H9 (cell line): Measurements from ENCODE around the gene ARHGEF12. TPM values are rescaled to one million over a fixed set of nuclear protein-coding genes. Genes with fewer than 3 reads are reported as not detected.
A peak's percentile ranks its signal among the peaks of the same experiment; 100 is the strongest.

Experiments used
- DNase-seq: peaks from one replicate; pipeline ENCODE4 v3.0.0-alpha.2; 2017
- H2AFZ ChIP-seq: one replicate; pipeline ENCODE4 v1.6.1; 2013; ENCODE audit warnings: mild to moderate bottlenecking, low read length, control low read depth, moderate library complexity
- H2AK5ac ChIP-seq: 2 replicates; pipeline ENCODE4 v1.6.1; 2013; ENCODE audit warnings: low read length, control low read depth, mixed read lengths; ENCODE audit not compliant: insufficient read length
- H2BK120ac ChIP-seq: one replicate; pipeline ENCODE4 v1.6.1; 2013; ENCODE audit warnings: low read depth, mild to moderate bottlenecking, low read length, control low read depth, inconsistent platforms; ENCODE audit not compliant: poor library complexity, severe bottlenecking
- H2BK12ac ChIP-seq: 2 replicates; pipeline ENCODE4 v1.6.1; 2013; ENCODE audit warnings: low read length, control low read depth, mixed read lengths, low read depth; ENCODE audit not compliant: insufficient read length
- H2BK15ac ChIP-seq: 2 replicates; pipeline ENCODE4 v1.6.1; 2013; ENCODE audit warnings: low read depth, low read length, control low read depth
- H2BK20ac ChIP-seq: one replicate; pipeline ENCODE4 v1.6.1; 2013; ENCODE audit warnings: low read depth, mild to moderate bottlenecking, low read length, control low read depth, inconsistent platforms; ENCODE audit not compliant: poor library complexity, severe bottlenecking
- H2BK5ac ChIP-seq: 2 replicates; pipeline ENCODE4 v1.6.1; 2013; ENCODE audit warnings: low read length, control low read depth, mixed read lengths; ENCODE audit not compliant: insufficient read length
- H3K14ac ChIP-seq: 2 replicates; pipeline ENCODE4 v1.6.1; 2013; ENCODE audit warnings: low read length, control low read depth; ENCODE audit not compliant: insufficient read depth
- H3K18ac ChIP-seq: 2 replicates; pipeline ENCODE4 v1.6.1; 2013; ENCODE audit warnings: low read depth, mild to moderate bottlenecking, mixed read lengths, low read length, control low read depth; ENCODE audit not compliant: insufficient read length
- H3K23ac ChIP-seq: 2 replicates; pipeline ENCODE4 v1.6.1; 2013; ENCODE audit warnings: low read length, control low read depth, mixed read lengths, low read depth; ENCODE audit not compliant: insufficient read length
- H3K23me2 ChIP-seq: 2 replicates; pipeline ENCODE4 v1.6.1; 2013; ENCODE audit warnings: low read depth, mild to moderate bottlenecking, mixed read lengths, low read length, control low read depth; ENCODE audit not compliant: insufficient read length, poor library complexity, severe bottlenecking
- H3K27ac ChIP-seq: 2 replicates; pipeline ENCODE4 v1.5.1; 2013; ENCODE audit warnings: low read length, control low read depth, mixed read lengths, low read depth; ENCODE audit not compliant: insufficient read length
- H3K27me3 ChIP-seq: 2 replicates; pipeline ENCODE4 v1.6.1; 2013; ENCODE audit warnings: low read length, control low read depth, inconsistent platforms; ENCODE audit not compliant: insufficient read depth
- H3K4ac ChIP-seq: 2 replicates; pipeline ENCODE4 v1.6.1; 2013; ENCODE audit warnings: low read depth, mild to moderate bottlenecking, control low read depth, inconsistent platforms, low read length, moderate library complexity
- H3K4me1 ChIP-seq: 2 replicates; pipeline ENCODE4 v1.6.1; 2013; ENCODE audit warnings: low read length, control low read depth, inconsistent platforms; ENCODE audit not compliant: insufficient read depth
- H3K4me2 ChIP-seq: 2 replicates; pipeline ENCODE4 v1.6.1; 2013; ENCODE audit warnings: low read length, control low read depth, mixed read lengths; ENCODE audit not compliant: insufficient read length, insufficient read depth
- H3K56ac ChIP-seq: 2 replicates; pipeline ENCODE4 v1.6.1; 2013; ENCODE audit warnings: low read depth, mild to moderate bottlenecking, mixed read lengths, low read length, control low read depth; ENCODE audit not compliant: insufficient read length
- H3K79me1 ChIP-seq: 2 replicates; pipeline ENCODE4 v1.6.1; 2013; ENCODE audit warnings: low read depth, mild to moderate bottlenecking, moderate library complexity, low read length, control low read depth, inconsistent platforms; ENCODE audit not compliant: insufficient read depth, poor library complexity, severe bottlenecking
- H3K79me2 ChIP-seq: 2 replicates; pipeline ENCODE4 v1.6.1; 2013; ENCODE audit warnings: low read length, control low read depth, inconsistent platforms; ENCODE audit not compliant: insufficient read depth
- H3K9ac ChIP-seq: 2 replicates; pipeline ENCODE4 v1.6.1; 2013; ENCODE audit warnings: low read length, control low read depth, mixed read lengths; ENCODE audit not compliant: insufficient read length; ENCODE audit errors: extremely low read depth
- H3K9me3 ChIP-seq: one replicate; pipeline ENCODE4 v1.6.1; 2013; ENCODE audit warnings: low read depth, low read length, inconsistent platforms; ENCODE audit not compliant: control insufficient read depth
- H3T11ph ChIP-seq: one replicate; pipeline ENCODE4 v1.6.1; 2013; ENCODE audit warnings: mild to moderate bottlenecking, low read length, control low read depth, inconsistent platforms
- H4K20me1 ChIP-seq: one replicate; pipeline ENCODE4 v1.6.1; 2013; ENCODE audit not compliant: control insufficient read depth, insufficient read length, insufficient read depth
- H4K5ac ChIP-seq: 2 replicates; pipeline ENCODE4 v1.6.1; 2013; ENCODE audit warnings: low read depth, mild to moderate bottlenecking, mixed read lengths, low read length, control low read depth; ENCODE audit not compliant: insufficient read length
- H4K8ac ChIP-seq: replicated peaks from 2 replicates; pipeline ENCODE4 v1.6.1; 2013; ENCODE audit warnings: low read length, control low read depth, mixed read lengths, low read depth; ENCODE audit not compliant: insufficient read length
- H4K91ac ChIP-seq: 2 replicates; pipeline ENCODE4 v1.6.1; 2013; ENCODE audit warnings: low read depth, mild to moderate bottlenecking, moderate library complexity, mixed read lengths, low read length, control low read depth; ENCODE audit not compliant: insufficient read length
- H3K27ac Mint-ChIP-seq, 3 experiments: 2 replicates in 2 of 3; 3 replicates in 1 of 3; pipeline ENCODE4 v1.8.0; 2020 to 2021; ENCODE audit warnings: mixed read lengths in 3 of 3, mild to moderate bottlenecking in 1 of 3, moderate library complexity in 1 of 3
- H3K27me3 Mint-ChIP-seq: 2 replicates; pipeline ENCODE4 v1.8.0; 2021; ENCODE audit warnings: low read depth, mild to moderate bottlenecking, moderate library complexity, mixed read lengths
- H3K36me3 Mint-ChIP-seq, 3 experiments: 2 replicates in 2 of 3; 3 replicates in 1 of 3; pipeline ENCODE4 v1.8.0; 2020 to 2021; ENCODE audit warnings: low read depth in 3 of 3, mixed read lengths in 3 of 3; ENCODE audit not compliant: insufficient read depth in 1 of 3
- H3K4me1 Mint-ChIP-seq, 2 experiments: 2 replicates each; pipeline ENCODE4 v1.8.0; 2020; ENCODE audit warnings: mixed read lengths in 2 of 2
- H3K4me3 Mint-ChIP-seq, 2 experiments: 2 replicates in 1 of 2; 3 replicates in 1 of 2; pipeline ENCODE4 v1.8.0; 2020 to 2021; ENCODE audit warnings: mild to moderate bottlenecking in 2 of 2, mixed read lengths in 2 of 2, moderate library complexity in 1 of 2
- H3K9me3 Mint-ChIP-seq, 2 experiments: 2 replicates in 1 of 2; 3 replicates in 1 of 2; pipeline ENCODE4 v1.8.0; 2020; ENCODE audit warnings: mild to moderate bottlenecking in 2 of 2, mixed read lengths in 2 of 2, moderate library complexity in 1 of 2
- whole genome bisulfite sequencing: extraction: QIAGEN DNeasy Blood & Tissue Kit; methylation state at CpG from one replicate; pipeline ENCODE4 v1.1.7; 2013; ENCODE audit warnings: missing lambda C conversion rate, low lambda C conversion rate, mixed read lengths; ENCODE audit not compliant: insufficient read length; ENCODE audit errors: extremely low coverage; 5-methylcytosine and 5-hydroxymethylcytosine counted together
- total RNA-seq: library from RNA; stranded (reverse); gene quantifications from 2 replicates; pipeline ENCODE4 v1.2.1, GENCODE V29; 2021
- TF ChIP-seq, protein P1 (sequence below): fragments of 200-600 bp; sonication (generic); conservative IDR thresholded peaks from 3 replicates; pipeline ENCODE4 v1.8.0; 2021; ENCODE audit warnings: antibody characterized with exemption, mild to moderate bottlenecking

ARHGEF12 gene
- total RNA-seq, 1 experiment from 2014 or later: 27.0 TPM

DNA sequence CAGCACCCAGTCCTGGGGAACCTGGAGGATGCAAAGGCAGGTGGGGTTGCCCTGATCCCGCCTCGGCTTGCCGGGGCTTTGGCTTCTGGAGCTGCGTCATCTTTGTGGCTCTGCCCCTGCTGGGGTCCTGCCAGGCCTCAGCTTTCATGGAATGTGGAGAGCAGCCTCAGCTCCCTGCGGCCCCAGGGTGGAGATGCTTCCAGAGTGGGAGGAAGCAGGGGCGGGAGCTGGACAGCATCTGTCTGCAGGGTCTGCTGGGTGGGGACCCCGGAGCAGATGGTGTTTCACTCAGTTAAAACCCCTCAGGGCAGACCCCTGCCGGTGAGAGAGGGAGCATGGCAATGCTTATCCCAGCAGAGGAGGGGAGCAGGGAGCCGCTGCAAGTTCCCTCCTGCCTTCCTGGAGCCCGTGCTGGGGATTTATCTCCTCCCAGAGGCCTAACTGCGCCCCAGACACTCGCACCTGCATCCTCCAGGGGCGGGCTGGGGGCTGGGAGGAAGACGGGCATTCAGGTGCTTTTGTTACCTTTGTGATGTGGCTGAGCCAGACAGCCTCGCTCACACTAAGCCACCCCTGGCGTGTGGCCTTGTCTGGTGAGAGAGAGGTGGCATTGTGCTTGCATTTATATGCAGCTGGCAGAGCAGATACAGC, 191.0 kb downstream of the ARHGEF12 start:
- Mint-ChIP-seq H3K27ac (peak overlapping the region; percentile 52 to 90 (median 85); a peak in 5 of 7 replicates), H3K4me1 (peaks cover 30 to 42% of the 10 kb centered on the region in 2 experiments), H3K4me3 (peak overlapping the region; percentile 11 to 19; a peak in 1 of 5 replicates), H3K27me3 (peaks cover 34% of the 10 kb centered on the region), H3K36me3 (peaks cover 0 to 9% (median 3%) of the 10 kb centered on the region in 3 experiments; a peak in 3 of 7 replicates), H3K9me3 (peaks cover 5 to 7% of the 10 kb centered on the region in 2 experiments; a peak in 4 of 5 replicates)
- Histone ChIP-seq H3K27me3 (no peaks in the 10 kb centered on the region), H2AFZ (no peak overlapping the region), H3K23ac (no peak overlapping the region), H2BK5ac (no peak overlapping the region), H3K4ac (no peak overlapping the region), H2BK120ac (no peak overlapping the region), H3K4me1 (0 out of 2 replicates have a peak, but pooled peaks cover 2% of the 10 kb centered on the region), H3K56ac (no peak overlapping the region), H3K79me2 (no peaks in the 10 kb centered on the region), H4K8ac (no peak overlapping the region), H3K14ac (no peak overlapping the region), H4K20me1 (no peaks in the 10 kb centered on the region), H3K9ac (no peak overlapping the region), H3K27ac (no peak overlapping the region), H4K5ac (no peak overlapping the region), H3K79me1 (no peaks in the 10 kb centered on the region), H3K9me3 (no peaks in the 10 kb centered on the region), H3K4me2 (peak overlapping the region; percentile 0), H2BK12ac (no peak overlapping the region), H2BK15ac (no peak overlapping the region), H3K18ac (no peak overlapping the region), H4K91ac (no peak overlapping the region), H3T11ph (no peak overlapping the region), H3K23me2 (no peaks in the 10 kb centered on the region), H2AK5ac (no peak overlapping the region), H2BK20ac (no peak overlapping the region)
- WGBS: no CpG with 5 or more reads among the region's 16 CpGs
- TF ChIP-seq, protein P1, sequence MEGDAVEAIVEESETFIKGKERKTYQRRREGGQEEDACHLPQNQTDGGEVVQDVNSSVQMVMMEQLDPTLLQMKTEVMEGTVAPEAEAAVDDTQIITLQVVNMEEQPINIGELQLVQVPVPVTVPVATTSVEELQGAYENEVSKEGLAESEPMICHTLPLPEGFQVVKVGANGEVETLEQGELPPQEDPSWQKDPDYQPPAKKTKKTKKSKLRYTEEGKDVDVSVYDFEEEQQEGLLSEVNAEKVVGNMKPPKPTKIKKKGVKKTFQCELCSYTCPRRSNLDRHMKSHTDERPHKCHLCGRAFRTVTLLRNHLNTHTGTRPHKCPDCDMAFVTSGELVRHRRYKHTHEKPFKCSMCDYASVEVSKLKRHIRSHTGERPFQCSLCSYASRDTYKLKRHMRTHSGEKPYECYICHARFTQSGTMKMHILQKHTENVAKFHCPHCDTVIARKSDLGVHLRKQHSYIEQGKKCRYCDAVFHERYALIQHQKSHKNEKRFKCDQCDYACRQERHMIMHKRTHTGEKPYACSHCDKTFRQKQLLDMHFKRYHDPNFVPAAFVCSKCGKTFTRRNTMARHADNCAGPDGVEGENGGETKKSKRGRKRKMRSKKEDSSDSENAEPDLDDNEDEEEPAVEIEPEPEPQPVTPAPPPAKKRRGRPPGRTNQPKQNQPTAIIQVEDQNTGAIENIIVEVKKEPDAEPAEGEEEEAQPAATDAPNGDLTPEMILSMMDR: peak; percentile 68
- DNase-seq: peak; percentile 96
